ENCODE results near the gene HIPK3. TPM values are rescaled to one million over a fixed set of nuclear protein-coding genes. Genes with fewer than 3 reads are reported as not detected.

HIPK3 gene
- total and polyA plus RNA-seq, 2 donors, result 35.7 to 60.7 TPM

DNA sequence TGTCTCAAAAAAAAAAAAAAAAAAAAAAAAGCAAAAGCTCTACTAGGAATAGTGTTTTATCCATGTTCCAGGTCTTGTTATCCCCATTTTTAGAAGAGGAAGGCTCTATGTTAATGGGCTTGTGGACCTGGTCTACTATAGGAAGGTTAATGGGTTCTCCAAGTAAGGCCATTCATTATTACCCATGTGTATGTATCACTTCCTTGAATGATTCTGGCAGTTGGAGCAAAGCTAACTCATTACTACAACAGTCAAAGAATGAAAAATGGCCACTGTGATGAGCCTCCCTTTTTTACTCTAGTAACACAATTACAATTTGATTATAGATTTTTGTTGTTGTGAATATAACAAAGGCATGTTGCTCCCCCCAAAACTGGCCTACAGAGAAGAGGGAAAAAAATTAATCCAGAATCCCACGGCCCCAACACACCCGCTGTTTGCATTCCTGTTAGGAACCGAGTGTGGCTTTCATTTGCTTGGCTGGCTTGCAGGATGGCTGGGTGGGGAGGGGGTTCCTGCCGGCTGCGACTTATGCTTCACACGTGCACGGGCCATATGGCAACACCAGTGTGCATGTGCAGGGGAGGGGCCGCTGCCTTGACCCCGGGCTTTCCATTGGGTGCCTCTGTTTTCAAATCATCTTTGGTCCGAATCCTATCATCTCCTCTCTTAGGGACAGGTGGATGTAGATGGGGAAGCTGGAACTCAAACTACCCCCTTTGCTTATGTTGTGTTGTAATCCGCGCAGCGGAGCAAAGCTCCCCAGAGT lies 148.8 kb downstream of the HIPK3 start:
- DNase-seq (ENCODE audit: low read depth in 6 of 9, low spot score in 9 of 9), result no peak
- H3K27me3 ChIP-seq (ENCODE audit: control insufficient read depth in 2 of 2, insufficient read depth in 1 of 2, low read length in 1 of 2), result no peaks in the 10 kb centered on the region
- no peak overlapping the region for H3K27ac ChIP-seq (ENCODE audit: low read depth in 1 of 2, low read length in 1 of 2)
- 94% methylated on average over 13 of the region's 13 CpGs for WGBS
- H3K4me1 ChIP-seq (ENCODE audit: control insufficient read depth in 2 of 2, insufficient read depth in 2 of 2, low read length in 2 of 2), result no peaks in the 10 kb centered on the region
- no peaks in the 10 kb centered on the region for H3K9me3 ChIP-seq (ENCODE audit: control insufficient read depth in 2 of 2, insufficient read depth in 1 of 2, low read length in 1 of 2)
- no peak overlapping the region for H3K4me3 ChIP-seq (ENCODE audit: low read length in 2 of 2)
- H3K36me3 ChIP-seq (ENCODE audit: control insufficient read depth in 2 of 2, insufficient read depth in 2 of 2, low read length in 1 of 2), result no peaks in the 10 kb centered on the region

Other genes with a start within 250 kb of the HIPK3 start
- gene DEPDC7, start 241.5 kb upstream of the HIPK3 start, total RNA-seq, result 3.2 TPM
- gene DEPDC7, start 241.5 kb upstream of the HIPK3 start, polyA plus RNA-seq, result 6.6 TPM
- 7.4 TPM for gene TCP11L1, start 217.8 kb upstream of the HIPK3 start, total RNA-seq
- 7.3 TPM for gene TCP11L1, start 217.8 kb upstream of the HIPK3 start, polyA plus RNA-seq
- 23.3 TPM for gene CSTF3, start 95.9 kb upstream of the HIPK3 start, total RNA-seq
- gene CSTF3, start 95.9 kb upstream of the HIPK3 start, polyA plus RNA-seq, result 46.1 TPM
- 0.38 TPM for gene KIAA1549L, start 118.7 kb downstream of the HIPK3 start, total RNA-seq
- gene KIAA1549L, start 118.7 kb downstream of the HIPK3 start, polyA plus RNA-seq, result 0.11 TPM

Data from thymus (tissue), 11 donors.